GM19240 (cell line): ENCODE results near the gene MIS18A.

Source experiments
- DNase-seq: peaks from one replicate; pipeline ENCODE4 v3.0.0; 2011; ENCODE audit warnings: low spot score; ENCODE audit not compliant: insufficient read length

The MIS18A gene

DNA sequence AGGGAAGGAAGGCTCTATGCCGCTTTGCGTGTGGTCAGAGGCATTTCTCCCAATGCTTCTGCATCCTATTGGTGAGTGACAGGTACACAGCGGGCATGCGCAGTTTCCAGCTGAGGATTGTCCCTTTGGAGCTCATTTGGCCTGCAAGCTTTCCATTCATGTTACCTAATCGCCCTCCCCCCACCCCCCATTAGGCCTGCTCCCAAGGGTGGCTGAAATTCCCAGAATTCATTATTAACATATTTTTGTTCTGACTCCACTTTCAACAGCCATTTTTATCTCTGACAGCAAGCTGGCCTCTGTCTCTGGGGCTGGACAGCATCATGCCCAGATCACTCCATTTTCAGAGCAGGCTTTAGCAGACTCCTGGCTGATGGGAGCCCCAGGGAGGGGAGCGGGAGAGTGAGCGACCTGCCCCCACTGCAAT lies 25.6 kb downstream of the MIS18A start:
- no peak for DNase-seq

DNA sequence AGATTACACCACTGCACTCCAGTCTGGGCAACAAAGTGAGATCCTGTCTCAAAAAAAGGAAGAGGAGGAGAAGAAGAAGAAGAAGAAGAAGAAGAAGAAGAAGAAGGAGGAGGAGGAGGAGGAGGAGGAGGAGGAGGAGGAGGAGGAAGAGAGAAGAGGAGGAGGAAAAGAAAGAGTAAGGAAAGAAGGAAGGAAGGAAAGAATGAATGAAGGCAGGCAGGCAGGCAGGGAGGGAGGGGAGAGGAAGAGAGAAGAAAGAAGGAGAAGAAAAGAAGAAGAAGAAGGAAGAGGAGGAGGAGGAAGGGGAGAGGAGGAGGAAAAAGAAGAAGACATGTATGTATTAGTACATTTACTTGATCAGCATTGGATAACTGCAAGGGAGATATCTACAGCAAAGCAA lies 26.7 kb downstream of the MIS18A start:
- DNase-seq = no peak

DNA sequence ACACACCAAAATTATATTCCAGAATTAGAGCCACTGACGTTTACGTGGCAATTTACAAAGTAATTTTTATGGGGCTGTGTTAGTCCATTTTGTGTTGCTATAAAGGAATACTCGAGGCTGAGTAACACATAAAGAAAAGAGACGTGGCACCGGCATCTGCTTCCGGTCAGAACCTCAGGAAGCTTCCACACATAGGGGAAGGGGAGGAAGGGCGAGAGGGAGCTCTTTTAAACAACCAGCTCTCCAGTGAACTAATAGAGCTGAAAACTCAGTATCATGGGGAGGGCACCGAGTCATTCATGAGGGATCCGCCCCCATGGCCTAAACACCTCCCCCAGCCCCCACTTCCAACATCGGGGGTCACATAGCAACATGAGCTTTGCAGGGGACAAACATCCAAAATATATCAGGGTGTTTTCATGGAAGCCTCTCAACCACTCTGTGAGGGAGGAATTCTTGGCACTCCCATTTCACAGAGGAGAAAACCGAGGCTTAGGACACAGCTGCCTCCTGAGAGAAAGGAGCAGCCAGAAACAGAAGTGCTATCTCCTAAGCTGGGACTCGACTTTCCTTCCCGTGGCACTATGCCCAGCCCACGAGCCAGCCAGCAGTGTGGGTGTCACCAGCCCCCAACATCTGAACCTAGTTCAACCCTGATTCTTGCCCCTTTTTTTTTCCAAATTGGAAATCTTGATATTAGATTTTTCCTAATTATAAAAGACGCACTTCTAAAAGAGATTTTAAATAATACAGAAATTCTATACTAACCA lies 29.2 kb downstream of the MIS18A start:
- no peak for DNase-seq

DNA sequence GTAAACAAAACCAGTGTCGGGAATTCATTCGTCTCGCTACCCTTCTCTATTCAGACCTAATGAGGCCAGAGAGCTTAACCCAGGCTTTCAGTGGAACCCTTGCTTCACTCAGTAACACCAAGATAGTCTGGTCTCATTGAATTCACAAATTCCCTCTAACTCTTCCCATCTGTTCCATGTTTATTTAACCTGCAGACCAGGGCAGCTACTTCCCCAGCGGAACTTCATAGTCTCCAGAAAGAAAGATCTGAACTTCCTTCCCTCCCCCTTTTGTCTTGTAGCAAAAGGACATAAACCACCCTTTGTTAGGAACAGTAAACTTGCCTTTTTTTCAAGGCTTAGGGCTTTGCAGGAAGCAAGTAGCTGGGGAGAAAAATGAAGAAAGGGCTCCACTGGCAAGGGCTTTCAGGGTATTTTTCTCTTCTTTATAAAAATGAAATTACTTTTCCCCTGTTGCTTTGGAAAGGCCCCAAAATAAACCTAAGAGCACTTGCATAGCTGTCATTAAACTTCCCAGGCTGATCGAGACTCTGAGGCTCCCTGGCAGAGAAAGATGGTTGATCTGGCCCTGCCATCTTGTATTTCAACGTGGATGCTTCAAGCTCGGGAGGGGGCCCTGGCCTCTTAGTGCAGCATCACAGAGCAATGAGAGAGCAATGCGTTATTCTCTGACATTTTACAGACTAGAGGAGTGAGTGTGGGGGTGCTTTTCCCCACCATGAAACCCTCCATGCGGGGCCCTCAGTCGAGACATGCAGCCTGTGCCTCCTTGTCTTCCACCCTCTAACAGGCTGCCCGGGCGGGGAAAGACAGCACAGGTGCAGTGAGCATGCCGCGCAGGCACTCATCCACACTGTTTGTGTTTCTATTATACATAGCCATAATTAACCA lies 30.0 kb downstream of the MIS18A start:
- no peak for DNase-seq

DNA sequence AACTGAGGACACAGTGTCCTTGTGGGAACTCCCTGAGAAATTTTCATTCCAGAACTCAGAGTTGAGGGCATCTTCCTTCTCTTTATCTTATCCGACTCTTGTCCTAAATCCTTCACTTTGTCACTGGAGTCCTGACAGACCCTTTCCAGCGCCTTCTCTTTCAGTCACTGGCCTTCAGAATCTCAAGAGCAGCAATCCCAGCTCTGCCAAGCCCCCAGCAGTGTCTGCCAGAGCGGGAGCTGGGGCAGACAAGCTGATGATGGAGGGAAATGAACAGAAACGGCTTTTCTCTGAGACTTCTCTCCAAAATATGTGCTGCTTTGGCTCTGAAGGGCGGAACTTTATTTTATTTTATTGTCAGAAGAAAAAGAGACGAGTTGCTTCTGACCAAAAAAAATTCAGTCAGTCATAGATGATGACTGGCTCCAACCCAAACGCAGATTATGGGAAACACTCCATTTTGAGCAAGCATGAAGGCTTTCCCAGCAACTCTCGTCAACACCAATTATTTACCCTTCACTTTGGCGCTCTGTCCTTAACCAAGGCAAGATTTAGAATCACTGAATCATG lies 32.2 kb downstream of the MIS18A start:
- no peak for DNase-seq

GRCh38 chr21:32245971-32246370 lies 32.9 kb downstream of the MIS18A start:
- DNase-seq = no peak

- no peak for DNase-seq
These were observed 37.8 kb downstream of the MIS18A start for GRCh38 chr21:32240851-32241687.

DNA sequence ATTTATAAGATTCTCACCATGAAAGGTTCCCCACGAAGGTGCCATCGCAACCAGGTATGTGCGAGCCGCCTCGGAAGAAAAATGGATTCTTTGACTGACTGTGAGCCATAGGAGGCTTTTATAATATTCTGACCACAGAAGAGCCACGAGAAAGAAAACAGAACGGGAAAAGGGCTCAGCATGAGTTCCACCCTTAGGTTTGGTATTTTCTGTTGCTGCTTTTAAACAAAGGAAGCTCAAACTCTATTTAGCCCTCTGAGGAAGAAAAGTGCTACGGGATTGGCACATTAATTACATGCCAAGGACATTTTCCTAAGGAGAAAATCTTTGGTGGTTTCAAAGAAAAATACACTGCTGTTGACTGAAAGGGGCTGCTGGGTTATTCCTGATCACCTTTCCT lies 39.3 kb downstream of the MIS18A start:
- no peak for DNase-seq

- no peak for DNase-seq
These were observed 40.8 kb downstream of the MIS18A start for GRCh38 chr21:32238063-32238462.

DNA sequence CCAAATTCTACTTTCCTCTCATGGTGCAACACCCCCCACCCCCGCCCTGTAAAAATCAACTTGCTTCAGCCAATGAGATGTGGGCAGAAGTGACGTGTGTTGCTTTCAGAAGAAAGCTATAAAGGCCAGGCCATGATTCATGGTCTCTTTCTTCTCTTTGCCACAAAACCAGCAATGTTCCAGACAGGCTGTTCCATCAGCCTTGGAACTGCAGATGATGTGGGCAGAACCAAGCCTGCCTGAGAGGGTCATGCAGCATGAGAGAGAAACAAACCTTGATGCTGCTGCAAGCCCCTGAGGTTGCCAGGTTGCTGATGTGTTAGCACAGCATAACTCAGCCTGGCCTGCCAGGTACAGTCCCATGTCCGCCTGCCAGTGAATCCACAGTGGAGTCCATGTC lies 41.8 kb downstream of the MIS18A start:
- DNase-seq = no peak

GRCh38 chr21:32233722-32234301 lies 45.0 kb downstream of the MIS18A start:
- no peak for DNase-seq

- DNase-seq = no peak
These were observed 45.7 kb downstream of the MIS18A start for GRCh38 chr21:32233055-32233546.

- DNase-seq = no peak
These were observed 52.4 kb downstream of the MIS18A start for GRCh38 chr21:32226444-32226843.
